Urinary bladder (tissue), 4 donors: ENCODE data around the gene CD63. TPM values are rescaled to one million over a fixed set of nuclear protein-coding genes. Genes with fewer than 3 reads are reported as not detected.

ENCODE experiments used
- DNase-seq: peaks from one replicate; pipeline ENCODE4 v3.0.0-alpha.2; 2015; ENCODE audit errors: extremely low spot score
- H3K27ac ChIP-seq: one replicate; pipeline ENCODE4 v1.5.1; 2013; ENCODE audit warnings: low read depth, mild to moderate bottlenecking, moderate library complexity
- H3K36me3 ChIP-seq: one replicate; pipeline ENCODE4 v1.6.1; 2013; ENCODE audit warnings: mild to moderate bottlenecking, moderate library complexity; ENCODE audit not compliant: insufficient read depth
- H3K4me1 ChIP-seq: one replicate; pipeline ENCODE4 v1.6.1; 2013; ENCODE audit warnings: mild to moderate bottlenecking, moderate library complexity; ENCODE audit not compliant: insufficient read depth
- H3K4me3 ChIP-seq: one replicate; pipeline ENCODE4 v1.5.1; 2013; ENCODE audit warnings: low read depth, low read length
- WGBS: extraction: QIAGEN DNeasy Blood & Tissue Kit; methylation state at CpG from one replicate; pipeline ENCODE4 v1.1.7; 2013; 5-methylcytosine and 5-hydroxymethylcytosine counted together
- polyA plus RNA-seq: library from polyadenylated mRNA; stranded (reverse); fragments of 200-250 nt; gene quantifications from one replicate; pipeline ENCODE4 v1.2.3, GENCODE V29; 2013
- total RNA-seq: library from RNA; depleted of rRNA; stranded (reverse); fragments of >200 nt; gene quantifications from one replicate; pipeline ENCODE4 v1.2.3, GENCODE V29; 2014
- donor health status: healthy with polysubstance abuse.
- donor health status: healthy.

The CD63 gene
- total and polyA plus RNA-seq, 2 donors, result 682 to 1,016 TPM

DNA sequence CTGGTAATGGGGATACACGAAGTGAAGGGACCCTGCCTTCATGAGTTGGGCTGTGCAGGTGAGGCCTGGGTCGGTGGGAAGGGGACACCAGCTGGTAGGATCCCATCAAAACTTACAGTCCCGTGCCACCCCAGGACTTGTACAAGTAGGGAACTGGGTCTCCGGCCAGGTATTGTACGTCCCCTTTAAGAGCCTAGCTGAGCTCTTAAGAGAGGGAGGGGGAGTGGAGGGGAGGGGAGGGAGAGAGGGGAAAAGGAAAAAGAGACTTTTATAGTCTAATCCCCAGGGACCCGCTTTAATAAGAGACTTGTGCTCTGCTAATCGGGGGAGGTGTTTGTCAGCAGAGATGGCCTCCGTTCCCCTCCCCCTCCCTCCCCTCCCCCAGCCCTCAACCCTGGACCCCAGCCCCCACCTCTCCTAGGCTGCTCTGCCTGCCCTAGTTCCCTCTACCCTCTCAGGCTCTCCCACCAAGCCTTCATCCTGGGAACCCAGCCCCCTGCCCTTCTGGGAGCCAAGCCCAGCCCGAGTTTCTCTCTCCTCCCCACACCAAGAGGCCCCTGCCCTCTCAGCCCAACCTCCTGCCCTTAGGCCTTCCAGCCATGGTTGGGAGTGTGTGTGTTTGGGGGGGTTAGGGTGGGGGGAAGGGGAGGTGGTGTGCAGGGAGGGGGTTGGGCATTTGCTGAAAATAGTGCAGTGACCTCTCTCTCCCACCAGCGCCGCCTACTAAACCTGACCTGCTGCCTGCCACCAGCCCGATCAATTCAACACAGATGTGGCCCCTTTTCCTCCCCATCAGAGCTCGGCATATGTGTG is 16.8 kb upstream of the CD63 start:
- H3K4me1 ChIP-seq, result no peaks in the 10 kb centered on the region
- peak; percentile 64 for DNase-seq
- no peaks in the 10 kb centered on the region for H3K36me3 ChIP-seq
- no peak overlapping the region for H3K27ac ChIP-seq
- WGBS, result 11% methylated on average over 13 of the region's 13 CpGs
- no peak overlapping the region for H3K4me3 ChIP-seq

- peak overlapping the region; percentile 11 for H3K27ac ChIP-seq
- no peaks in the 10 kb centered on the region for H3K36me3 ChIP-seq
- DNase-seq, result no peak
- peak overlapping the region; percentile 76 for H3K4me3 ChIP-seq
- 13% methylated on average over 11 of the region's 11 CpGs for WGBS
- no peaks in the 10 kb centered on the region for H3K4me1 ChIP-seq
These were observed 15.7 kb upstream of the CD63 start for GRCh38 chr12:55744340-55745030.

GRCh38 chr12:55743406-55744339 is 14.9 kb upstream of the CD63 start:
- no peaks in the 10 kb centered on the region for H3K4me1 ChIP-seq
- 2% methylated on average over 73 of the region's 73 CpGs for WGBS
- H3K27ac ChIP-seq, result no peak overlapping the region
- H3K36me3 ChIP-seq, result no peaks in the 10 kb centered on the region
- DNase-seq, result no peak
- peak overlapping the region; percentile 76 for H3K4me3 ChIP-seq

DNA sequence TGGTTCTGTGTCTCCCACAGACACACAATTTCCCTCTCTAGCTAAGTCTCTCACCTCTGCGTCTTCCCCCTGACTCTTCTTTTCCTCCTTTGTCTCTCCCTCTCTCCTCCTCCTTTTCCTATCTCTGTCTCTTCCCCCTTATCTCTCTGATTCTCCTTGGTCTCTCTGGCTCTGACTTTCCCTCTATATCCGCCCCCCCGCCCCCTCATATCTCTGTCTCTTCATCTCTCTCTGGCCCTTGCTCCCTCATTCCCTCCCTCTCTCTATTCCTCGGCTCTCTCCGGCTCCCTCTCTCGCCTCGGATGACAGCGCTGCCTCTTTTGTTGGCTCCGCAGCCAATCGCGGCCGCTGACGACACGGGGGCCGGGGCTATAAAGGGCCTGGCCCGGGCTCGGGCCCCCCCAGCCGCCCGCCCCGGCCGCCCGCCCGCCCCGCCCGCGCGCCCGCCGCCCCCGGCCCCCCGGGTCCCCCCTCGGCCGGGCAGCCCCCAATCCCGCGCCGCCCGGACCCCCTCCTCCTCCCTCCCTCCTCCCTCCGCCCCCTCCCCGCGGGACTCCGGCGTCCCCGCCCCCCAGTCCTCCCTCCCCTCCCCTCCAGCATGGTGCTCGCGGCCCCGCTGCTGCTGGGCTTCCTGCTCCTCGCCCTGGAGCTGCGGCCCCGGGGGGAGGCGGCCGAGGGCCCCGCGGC is 14.1 kb upstream of the CD63 start, which contains the start of gene GDF11:
GDF11 (plus strand) TSS at position 404 of the 687 bp plus-strand sequence; CDS start at position 599, 195 bp downstream.
- peak within 1 kb of the TSS; percentile 76 for H3K4me3 ChIP-seq
- 2% methylated on average over 42 of the region's 53 CpGs for WGBS
- H3K27ac ChIP-seq, result no peak within 1 kb of the TSS
- DNase-seq, result peak; percentile 77
- H3K36me3 ChIP-seq, result no peaks in the 10 kb centered on the region
- H3K4me1 ChIP-seq, result no peaks in the 10 kb centered on the region

- Histone ChIP-seq H3K4me3 (no peak overlapping the region), H3K27ac (no peak overlapping the region), H3K36me3 (no peaks in the 10 kb centered on the region), H3K4me1 (no peaks in the 10 kb centered on the region)
- DNase-seq, result no peak
- WGBS, result 20% methylated on average over 3 of the region's 3 CpGs
These were observed 13.3 kb upstream of the CD63 start for GRCh38 chr12:55741931-55742680.

GRCh38 chr12:55739025-55739378 is 10.2 kb upstream of the CD63 start:
- no peak overlapping the region for H3K4me3 ChIP-seq
- no peaks in the 10 kb centered on the region for H3K36me3 ChIP-seq
- no peak overlapping the region for H3K27ac ChIP-seq
- no peak for DNase-seq
- 77% methylated on average over 2 of the region's 2 CpGs for WGBS
- H3K4me1 ChIP-seq, result no peaks in the 10 kb centered on the region

- WGBS, result under 1% methylated on average over 14 of the region's 14 CpGs
- H3K4me3 ChIP-seq, result peak overlapping the region; percentile 49
- peak; percentile 89 for DNase-seq
- H3K36me3 ChIP-seq, result no peaks in the 10 kb centered on the region
- H3K4me1 ChIP-seq, result no peaks in the 10 kb centered on the region
- peak overlapping the region; percentile 28 for H3K27ac ChIP-seq
These were observed 9.6 kb upstream of the CD63 start for GRCh38 chr12:55738123-55739024.

DNA sequence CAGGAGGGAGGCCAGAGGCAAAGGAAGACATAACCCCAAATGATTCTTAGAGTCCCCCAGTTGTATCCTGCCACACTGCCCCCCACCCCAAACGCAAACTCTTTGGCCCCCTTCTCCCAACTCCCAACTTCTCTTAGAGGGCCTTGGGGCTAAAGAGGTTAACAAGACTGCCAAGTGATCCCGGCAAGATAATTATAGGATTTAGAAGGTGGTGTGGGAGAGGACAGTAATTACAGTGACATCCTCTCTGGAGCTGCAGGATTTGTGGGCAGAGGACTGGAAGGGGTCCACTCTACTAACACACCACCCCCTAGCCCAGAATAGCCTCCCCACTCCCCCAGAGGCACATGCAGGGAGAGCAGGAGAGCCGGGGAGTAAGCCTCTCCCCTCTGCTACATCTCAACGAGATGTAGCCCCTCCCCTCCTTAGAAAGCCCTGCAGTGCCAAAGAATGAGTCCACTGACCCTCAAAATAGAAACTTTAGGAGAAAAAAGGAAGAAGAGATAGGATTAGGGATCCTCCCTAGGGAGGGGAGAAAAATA is 8.8 kb upstream of the CD63 start:
- Histone ChIP-seq H3K4me3 (no peak overlapping the region), H3K27ac (peak overlapping the region; percentile 28), H3K4me1 (no peaks in the 10 kb centered on the region), H3K36me3 (no peaks in the 10 kb centered on the region)
- WGBS, result 8% methylated on average over 4 of the region's 4 CpGs
- DNase-seq, result no peak

GRCh38 chr12:55736780-55737580 is 8.2 kb upstream of the CD63 start:
- WGBS, result 25% methylated on average over 6 of the region's 6 CpGs
- DNase-seq, result no peak
- Histone ChIP-seq H3K4me3 (no peak overlapping the region), H3K27ac (no peak overlapping the region), H3K4me1 (no peaks in the 10 kb centered on the region), H3K36me3 (no peaks in the 10 kb centered on the region)

DNA sequence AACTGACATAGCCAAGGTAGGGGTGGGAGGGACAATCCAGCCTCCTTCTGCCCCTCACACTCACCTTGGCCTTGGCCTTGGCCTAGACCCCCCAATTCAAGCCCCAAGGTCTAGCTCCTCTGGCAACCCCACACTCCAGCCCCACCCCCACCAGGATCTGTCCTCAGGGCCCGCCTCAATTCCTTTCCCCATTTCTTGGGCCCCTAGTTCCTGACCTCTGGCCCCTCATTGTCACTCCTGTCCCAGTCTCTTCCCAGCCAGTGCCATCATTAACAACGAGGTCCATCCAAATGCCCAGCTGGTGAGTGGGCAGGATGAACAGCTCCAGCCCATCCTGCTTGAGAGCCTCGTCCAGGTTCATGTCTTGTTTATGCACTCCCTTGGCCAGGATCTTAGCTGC is 7.3 kb upstream of the CD63 start:
- Histone ChIP-seq H3K36me3 (no peaks in the 10 kb centered on the region), H3K4me1 (no peaks in the 10 kb centered on the region), H3K4me3 (no peak overlapping the region), H3K27ac (no peak overlapping the region)
- no peak for DNase-seq
- WGBS, result 52% methylated on average over 3 of the region's 3 CpGs

GRCh38 chr12:55734595-55734994 is 5.8 kb upstream of the CD63 start:
- Histone ChIP-seq H3K4me3 (no peak overlapping the region), H3K4me1 (no peaks in the 10 kb centered on the region), H3K27ac (no peak overlapping the region), H3K36me3 (no peaks in the 10 kb centered on the region)
- DNase-seq, result no peak
- WGBS, result 92% methylated on average over 3 of the region's 3 CpGs
